ENCODE measurements around the gene ETV5. TPM values are rescaled to one million over a fixed set of nuclear protein-coding genes. Genes with fewer than 3 reads are reported as not detected.

ETV5 gene
- total RNA-seq, 1 experiment from 2014 or later, result 92.9 TPM

GRCh38 chr3:186149319-186149960 is 40.6 kb upstream of the ETV5 start:
- Histone ChIP-seq H3K4me3 (ENCODE audit: low read depth, low read length, poor library complexity, severe bottlenecking) (no peak overlapping the region), H3K27ac (ENCODE audit: low read depth, low read length, poor library complexity, severe bottlenecking) (no peak overlapping the region), H3K4me1 (ENCODE audit: insufficient read depth, low read length, poor library complexity, severe bottlenecking) (no peaks in the 10 kb centered on the region), H3K27me3 (replicated peaks; ENCODE audit: insufficient read depth, low read depth, low read length, poor library complexity) (no peaks in the 10 kb centered on the region), H3K9me3 (ENCODE audit: low read depth, low read length, poor library complexity, severe bottlenecking) (no peaks in the 10 kb centered on the region), H3K36me3 (ENCODE audit: insufficient read depth, low read length, poor library complexity, severe bottlenecking) (no peaks in the 10 kb centered on the region)
- ChIA-PET POLR2A (ENCODE audit: low non-redundant PET) (no interaction called here), CTCF (no interaction called here)
- DNase-seq (ENCODE audit: low spot score), result no peak
- BruUV-seq (replicated peaks), result no TSS peak
- no peak for TF ChIP-seq EZH2 (IDR thresholded peaks at IDR 0.05; ENCODE audit: borderline replicate concordance, low read depth, low read length, poor library complexity, severe bottlenecking)
- TF ChIP-seq, protein P1, sequence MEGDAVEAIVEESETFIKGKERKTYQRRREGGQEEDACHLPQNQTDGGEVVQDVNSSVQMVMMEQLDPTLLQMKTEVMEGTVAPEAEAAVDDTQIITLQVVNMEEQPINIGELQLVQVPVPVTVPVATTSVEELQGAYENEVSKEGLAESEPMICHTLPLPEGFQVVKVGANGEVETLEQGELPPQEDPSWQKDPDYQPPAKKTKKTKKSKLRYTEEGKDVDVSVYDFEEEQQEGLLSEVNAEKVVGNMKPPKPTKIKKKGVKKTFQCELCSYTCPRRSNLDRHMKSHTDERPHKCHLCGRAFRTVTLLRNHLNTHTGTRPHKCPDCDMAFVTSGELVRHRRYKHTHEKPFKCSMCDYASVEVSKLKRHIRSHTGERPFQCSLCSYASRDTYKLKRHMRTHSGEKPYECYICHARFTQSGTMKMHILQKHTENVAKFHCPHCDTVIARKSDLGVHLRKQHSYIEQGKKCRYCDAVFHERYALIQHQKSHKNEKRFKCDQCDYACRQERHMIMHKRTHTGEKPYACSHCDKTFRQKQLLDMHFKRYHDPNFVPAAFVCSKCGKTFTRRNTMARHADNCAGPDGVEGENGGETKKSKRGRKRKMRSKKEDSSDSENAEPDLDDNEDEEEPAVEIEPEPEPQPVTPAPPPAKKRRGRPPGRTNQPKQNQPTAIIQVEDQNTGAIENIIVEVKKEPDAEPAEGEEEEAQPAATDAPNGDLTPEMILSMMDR (conservative IDR thresholded peaks at IDR 0.05; ENCODE audit: low read depth, low read length), result no peak
- intact Hi-C loops (cut with micrococcal nuclease; ENCODE audit: unreplicated experiment), result no loop called here

DNA sequence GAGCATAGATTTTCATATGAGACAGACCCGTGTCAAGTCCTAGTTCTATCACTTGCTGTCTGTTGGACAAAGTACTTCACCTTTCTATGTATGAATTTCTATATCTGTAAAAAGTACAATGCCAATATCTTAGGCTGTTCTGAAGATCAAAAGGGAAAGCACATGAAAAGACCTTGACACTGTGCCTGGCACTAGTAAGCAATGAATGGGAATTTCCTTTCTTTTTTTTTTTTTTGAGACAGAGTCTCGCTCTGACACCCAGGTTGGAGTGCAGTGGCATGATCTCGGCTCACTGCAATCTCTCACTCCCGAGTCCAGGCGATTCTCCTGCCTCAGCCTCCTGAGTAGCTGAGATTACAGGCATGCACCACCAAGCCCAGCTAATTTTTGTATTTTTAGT is 35.4 kb upstream of the ETV5 start:
- intact Hi-C loops (cut with micrococcal nuclease; ENCODE audit: unreplicated experiment), result no loop called here
- BruUV-seq (replicated peaks), result no TSS peak

DNA sequence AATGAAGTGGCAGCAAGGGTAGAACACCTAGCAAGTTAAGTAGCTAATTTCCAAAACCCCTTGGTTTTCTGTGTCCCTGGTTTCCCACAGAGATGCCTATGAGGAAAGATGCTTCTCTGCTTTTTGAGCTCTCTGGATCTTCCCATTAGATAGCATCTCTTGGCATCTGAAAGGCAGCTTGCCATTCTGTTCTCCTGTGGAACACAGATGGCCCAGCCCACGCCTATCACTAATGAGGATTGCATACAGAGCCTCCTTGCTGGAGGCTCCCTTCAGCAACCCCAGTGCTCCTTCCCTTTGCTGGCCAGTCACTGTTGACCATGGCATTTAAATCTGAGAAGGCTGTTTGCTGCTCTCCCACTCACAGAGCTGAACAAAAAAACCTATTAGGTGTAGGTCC is 34.4 kb upstream of the ETV5 start:
- Histone ChIP-seq H3K9me3 (ENCODE audit: low read depth, low read length, poor library complexity, severe bottlenecking) (no peaks in the 10 kb centered on the region), H3K27me3 (replicated peaks; ENCODE audit: insufficient read depth, low read depth, low read length, poor library complexity) (no peaks in the 10 kb centered on the region), H3K4me1 (ENCODE audit: insufficient read depth, low read length, poor library complexity, severe bottlenecking) (no peaks in the 10 kb centered on the region), H3K4me3 (ENCODE audit: low read depth, low read length, poor library complexity, severe bottlenecking) (no peak overlapping the region), H3K27ac (ENCODE audit: low read depth, low read length, poor library complexity, severe bottlenecking) (no peak overlapping the region), H3K36me3 (ENCODE audit: insufficient read depth, low read length, poor library complexity, severe bottlenecking) (no peaks in the 10 kb centered on the region)
- CTCF ChIA-PET, result no interaction called here
- POLR2A ChIA-PET (ENCODE audit: low non-redundant PET), result no interaction called here
- no peak for TF ChIP-seq EZH2 (IDR thresholded peaks at IDR 0.05; ENCODE audit: borderline replicate concordance, low read depth, low read length, poor library complexity, severe bottlenecking)
- TF ChIP-seq, protein P1 (conservative IDR thresholded peaks at IDR 0.05; ENCODE audit: low read depth, low read length), result no peak
- intact Hi-C loops (cut with micrococcal nuclease; ENCODE audit: unreplicated experiment), result no loop called here
- no peak for DNase-seq (ENCODE audit: low spot score)
- BruUV-seq (replicated peaks), result no TSS peak

More for the DNA sequence above, 35.4 kb upstream of the ETV5 start:
- ChIA-PET CTCF (no interaction called here), POLR2A (ENCODE audit: low non-redundant PET) (no interaction called here)
- TF ChIP-seq, protein P1 (conservative IDR thresholded peaks at IDR 0.05; ENCODE audit: low read depth, low read length), result no peak
- TF ChIP-seq EZH2 (IDR thresholded peaks at IDR 0.05; ENCODE audit: borderline replicate concordance, low read depth, low read length, poor library complexity, severe bottlenecking), result no peak
- no peak for DNase-seq (ENCODE audit: low spot score)
- H3K36me3 ChIP-seq (ENCODE audit: insufficient read depth, low read length, poor library complexity, severe bottlenecking), result no peaks in the 10 kb centered on the region
- no peak overlapping the region for H3K27ac ChIP-seq (ENCODE audit: low read depth, low read length, poor library complexity, severe bottlenecking)
- H3K27me3 ChIP-seq (replicated peaks; ENCODE audit: insufficient read depth, low read depth, low read length, poor library complexity), result no peaks in the 10 kb centered on the region
- H3K4me1 ChIP-seq (ENCODE audit: insufficient read depth, low read length, poor library complexity, severe bottlenecking), result no peaks in the 10 kb centered on the region
- no peaks in the 10 kb centered on the region for H3K9me3 ChIP-seq (ENCODE audit: low read depth, low read length, poor library complexity, severe bottlenecking)
- no peak overlapping the region for H3K4me3 ChIP-seq (ENCODE audit: low read depth, low read length, poor library complexity, severe bottlenecking)

Data from A673 (cell line).